Activated CD4-positive, alpha-beta T cell treated with anti-CD3 and anti-CD28 coated beads, Interleukin-2, amount 10 ng/mL, durations not matched to agents 24 days and 14 days (primary cell): ENCODE data around the gene AK3. TPM values are rescaled to one million over a fixed set of nuclear protein-coding genes. Genes with fewer than 3 reads are reported as not detected.
A peak's percentile ranks its signal among the peaks of the same experiment; 100 is the strongest.

Experiments
- DNase-seq: peaks from one replicate; pipeline ENCODE4 v3.0.0; 2022
- H3K27ac Mint-ChIP-seq: one replicate; pipeline ENCODE4 v1.8.0; 2022; ENCODE audit warnings: mild to moderate bottlenecking, mixed read lengths
- H3K27me3 Mint-ChIP-seq: one replicate; pipeline ENCODE4 v1.8.0; 2022; ENCODE audit warnings: mixed read lengths
- H3K36me3 Mint-ChIP-seq: one replicate; pipeline ENCODE4 v1.8.0; 2022; ENCODE audit warnings: low read depth, mild to moderate bottlenecking, mixed read lengths
- H3K4me1 Mint-ChIP-seq: one replicate; pipeline ENCODE4 v1.8.0; 2021; ENCODE audit warnings: mixed read lengths
- H3K4me3 Mint-ChIP-seq: one replicate; pipeline ENCODE4 v1.8.0; 2022; ENCODE audit warnings: mild to moderate bottlenecking, moderate library complexity, mixed read lengths
- H3K9me3 Mint-ChIP-seq: one replicate; pipeline ENCODE4 v1.8.0; 2021; ENCODE audit warnings: mixed read lengths
- intact Hi-C: fragments of 100-400 bp; cut with micrococcal nuclease; formaldehyde crosslinking; loops from one replicate; pipeline ENCODE4 v1.15.1; 2023
- total RNA-seq: library from RNA; stranded (reverse); gene quantifications from 2 replicates; pipeline ENCODE4 v1.2.3, GENCODE V29; 2022

Gene AK3
- total RNA-seq, 1 donor from 2014 or later: 27.3 TPM

- Mint-ChIP-seq H3K36me3 (peaks cover 51% of the 10 kb centered on the region), H3K4me1 (peaks cover 13% of the 10 kb centered on the region), H3K9me3 (peaks cover 6% of the 10 kb centered on the region), H3K27ac (no peak overlapping the region), H3K27me3 (peaks cover 3% of the 10 kb centered on the region), H3K4me3 (no peak overlapping the region)
- intact Hi-C loops: no loop called here
- DNase-seq: no peak
These were observed 31.6 kb downstream of the AK3 start for GRCh38 chr9:4709380-4709779.

DNA sequence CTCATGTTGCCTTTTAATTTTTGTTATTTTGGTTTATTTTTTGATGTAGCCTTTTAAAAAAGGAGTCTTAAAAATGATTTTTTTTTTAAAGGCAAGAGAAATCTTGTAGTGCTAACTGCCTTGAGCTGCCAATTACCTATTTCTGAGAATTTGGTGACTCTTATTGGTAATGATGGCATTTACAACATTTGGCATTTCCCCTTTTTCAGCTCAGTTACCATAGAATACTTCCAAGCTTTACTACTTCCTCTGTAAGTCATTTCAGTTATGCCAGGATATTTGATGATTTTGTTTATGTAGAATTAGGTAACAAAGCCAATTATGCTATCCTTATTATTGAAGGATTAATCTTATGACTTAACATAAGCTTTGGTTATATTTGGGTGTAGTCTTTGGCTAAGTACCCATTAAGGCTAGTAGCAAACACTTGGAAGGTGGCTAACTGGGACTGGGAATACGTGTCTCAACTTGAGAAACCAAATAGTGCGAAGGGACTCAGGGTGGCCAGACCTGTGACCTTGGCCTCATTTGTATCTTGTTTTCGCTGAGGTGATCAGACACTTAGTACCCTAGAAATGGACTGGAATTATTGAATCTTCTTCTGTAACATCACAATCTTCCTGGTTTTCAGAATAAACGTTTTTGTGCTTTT, 33.9 kb downstream of the AK3 start:
- intact Hi-C loops: no loop called here
- Mint-ChIP-seq H3K4me1 (peaks cover 6% of the 10 kb centered on the region), H3K9me3 (no peaks in the 10 kb centered on the region), H3K27ac (no peak overlapping the region), H3K36me3 (peaks cover 53% of the 10 kb centered on the region), H3K4me3 (no peak overlapping the region), H3K27me3 (no peaks in the 10 kb centered on the region)
- peak; percentile 45 for DNase-seq

- DNase-seq: no peak
- H3K36me3 Mint-ChIP-seq: peaks cover 60% of the 10 kb centered on the region
- H3K27ac Mint-ChIP-seq: no peak overlapping the region
- H3K9me3 Mint-ChIP-seq: no peaks in the 10 kb centered on the region
- peaks cover 5% of the 10 kb centered on the region for H3K4me1 Mint-ChIP-seq
- H3K4me3 Mint-ChIP-seq: no peak overlapping the region
- intact Hi-C loops: no loop called here
- H3K27me3 Mint-ChIP-seq: no peaks in the 10 kb centered on the region
These were observed 35.0 kb downstream of the AK3 start for GRCh38 chr9:4706021-4706420.

DNA sequence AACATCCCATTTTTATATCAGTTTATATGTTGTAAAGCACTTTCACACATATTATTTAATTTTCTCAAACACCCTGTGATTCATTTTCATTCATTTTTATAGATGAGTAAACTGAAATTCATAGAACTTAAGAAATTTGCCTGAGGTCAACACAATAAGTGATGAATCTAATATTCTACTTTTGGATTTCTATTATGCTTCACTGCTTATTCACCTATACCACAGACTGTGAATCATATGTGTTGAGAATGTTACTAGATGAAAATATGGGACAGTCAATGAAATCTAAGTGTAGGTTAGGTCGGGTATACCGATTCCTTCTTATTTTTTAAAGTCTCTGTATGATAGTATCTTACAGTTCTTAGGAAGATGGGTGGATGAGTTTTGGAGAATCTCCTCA, 36.9 kb downstream of the AK3 start:
- intact Hi-C loops: no loop called here
- H3K36me3 Mint-ChIP-seq: peaks cover 55% of the 10 kb centered on the region
- H3K27ac Mint-ChIP-seq: no peak overlapping the region
- no peaks in the 10 kb centered on the region for H3K27me3 Mint-ChIP-seq
- no peak overlapping the region for H3K4me3 Mint-ChIP-seq
- DNase-seq: no peak
- H3K9me3 Mint-ChIP-seq: no peaks in the 10 kb centered on the region
- H3K4me1 Mint-ChIP-seq: peaks cover 5% of the 10 kb centered on the region

GRCh38 chr9:4701526-4701925, 39.5 kb downstream of the AK3 start:
- Mint-ChIP-seq H3K9me3 (no peaks in the 10 kb centered on the region), H3K36me3 (peaks cover 52% of the 10 kb centered on the region), H3K27me3 (no peaks in the 10 kb centered on the region), H3K4me3 (no peak overlapping the region), H3K4me1 (peaks cover 5% of the 10 kb centered on the region), H3K27ac (no peak overlapping the region)
- DNase-seq: no peak
- intact Hi-C loops: no loop called here

- no peak for DNase-seq
- Mint-ChIP-seq H3K4me1 (peaks cover 7% of the 10 kb centered on the region), H3K4me3 (no peak overlapping the region), H3K9me3 (no peaks in the 10 kb centered on the region), H3K27ac (no peak overlapping the region), H3K27me3 (no peaks in the 10 kb centered on the region), H3K36me3 (peaks cover 52% of the 10 kb centered on the region)
- intact Hi-C loops: no loop called here
These were observed 40.1 kb downstream of the AK3 start for GRCh38 chr9:4700932-4701331.

DNA sequence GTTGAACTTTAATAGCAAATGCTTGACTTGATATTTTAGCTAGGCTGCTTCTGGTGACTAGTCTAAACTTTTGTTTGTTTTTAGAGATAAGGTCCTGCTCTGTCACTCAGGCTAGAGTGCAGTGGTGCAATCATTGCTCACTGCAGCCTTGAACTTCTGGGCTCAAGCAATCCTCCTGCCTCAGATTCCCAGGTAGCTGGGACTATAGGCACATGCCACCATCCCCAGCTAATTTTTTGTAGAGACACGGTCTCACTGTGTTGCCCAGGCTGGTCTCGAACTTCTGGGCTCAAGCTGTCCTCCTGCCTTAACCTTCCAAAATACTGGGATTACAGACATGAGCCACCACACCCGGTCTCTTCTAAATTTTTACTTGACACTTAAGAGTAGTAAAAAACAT, 40.9 kb downstream of the AK3 start:
- Mint-ChIP-seq H3K4me3 (no peak overlapping the region), H3K27me3 (no peaks in the 10 kb centered on the region)

GRCh38 chr9:4691795-4692194, 49.2 kb downstream of the AK3 start:
- intact Hi-C loops: no loop called here
- Mint-ChIP-seq H3K27me3 (no peaks in the 10 kb centered on the region), H3K4me3 (no peak overlapping the region), H3K36me3 (peaks cover 41% of the 10 kb centered on the region), H3K9me3 (no peaks in the 10 kb centered on the region), H3K4me1 (peaks cover 20% of the 10 kb centered on the region), H3K27ac (no peak overlapping the region)
- no peak for DNase-seq

More for the DNA sequence above, 40.9 kb downstream of the AK3 start:
- Mint-ChIP-seq H3K9me3 (no peaks in the 10 kb centered on the region), H3K27ac (no peak overlapping the region), H3K4me1 (peaks cover 7% of the 10 kb centered on the region), H3K36me3 (peaks cover 50% of the 10 kb centered on the region)
- no peak for DNase-seq
- intact Hi-C loops: no loop called here

GRCh38 chr9:4690144-4690543, 50.9 kb downstream of the AK3 start:
- peak; percentile 50 for DNase-seq
- Mint-ChIP-seq H3K4me3 (no peak overlapping the region), H3K9me3 (no peaks in the 10 kb centered on the region), H3K27ac (peak overlapping the region; percentile 70), H3K4me1 (peaks cover 20% of the 10 kb centered on the region), H3K27me3 (no peaks in the 10 kb centered on the region), H3K36me3 (peaks cover 47% of the 10 kb centered on the region)
- intact Hi-C loops: no loop called here

GRCh38 chr9:4689687-4690104, 51.3 kb downstream of the AK3 start:
- Mint-ChIP-seq H3K36me3 (peaks cover 48% of the 10 kb centered on the region), H3K27me3 (no peaks in the 10 kb centered on the region), H3K4me1 (peaks cover 20% of the 10 kb centered on the region), H3K9me3 (no peaks in the 10 kb centered on the region), H3K27ac (peak overlapping the region; percentile 70), H3K4me3 (peak overlapping the region; percentile 9)
- DNase-seq: peak; percentile 56
- intact Hi-C loops: loop anchor here (1.0 to 2.0 kb wide), 2 partner anchors 10 to 51 kb away; partner anchors contain the start of genes AK3 and CDC37L1

- no peak for DNase-seq
- Mint-ChIP-seq H3K4me3 (no peak overlapping the region), H3K36me3 (peaks cover 46% of the 10 kb centered on the region), H3K9me3 (no peaks in the 10 kb centered on the region), H3K27ac (no peak overlapping the region), H3K4me1 (peaks cover 22% of the 10 kb centered on the region), H3K27me3 (no peaks in the 10 kb centered on the region)
- intact Hi-C loops: loop anchor here (1.0 to 2.0 kb wide), 2 partner anchors 10 to 52 kb away; partner anchors contain the start of genes AK3 and CDC37L1
These were observed 52.0 kb downstream of the AK3 start for GRCh38 chr9:4689021-4689420.

- H3K4me1 Mint-ChIP-seq: peaks cover 27% of the 10 kb centered on the region
- intact Hi-C loops: no loop called here
- H3K4me3 Mint-ChIP-seq: no peak overlapping the region
- peaks cover 46% of the 10 kb centered on the region for H3K36me3 Mint-ChIP-seq
- no peaks in the 10 kb centered on the region for H3K9me3 Mint-ChIP-seq
- H3K27ac Mint-ChIP-seq: no peak overlapping the region
- DNase-seq: no peak
- H3K27me3 Mint-ChIP-seq: no peaks in the 10 kb centered on the region
These were observed 54.4 kb downstream of the AK3 start for GRCh38 chr9:4686584-4686983.

- Mint-ChIP-seq H3K27ac (no peak overlapping the region), H3K9me3 (no peaks in the 10 kb centered on the region), H3K4me1 (peaks cover 25% of the 10 kb centered on the region), H3K27me3 (no peaks in the 10 kb centered on the region), H3K36me3 (peaks cover 43% of the 10 kb centered on the region), H3K4me3 (no peak overlapping the region)
- intact Hi-C loops: no loop called here
- no peak for DNase-seq
These were observed 54.9 kb downstream of the AK3 start for GRCh38 chr9:4686112-4686511.

- H3K9me3 Mint-ChIP-seq: no peaks in the 10 kb centered on the region
- H3K4me1 Mint-ChIP-seq: peaks cover 17% of the 10 kb centered on the region
- H3K36me3 Mint-ChIP-seq: peaks cover 32% of the 10 kb centered on the region
- intact Hi-C loops: no loop called here
- H3K4me3 Mint-ChIP-seq: no peak overlapping the region
- peak; percentile 51 for DNase-seq
- H3K27ac Mint-ChIP-seq: no peak overlapping the region
- H3K27me3 Mint-ChIP-seq: no peaks in the 10 kb centered on the region
These were observed 56.2 kb downstream of the AK3 start for GRCh38 chr9:4684820-4685219.

- peak; percentile 55 for DNase-seq
- no peaks in the 10 kb centered on the region for H3K27me3 Mint-ChIP-seq
- peaks cover 7% of the 10 kb centered on the region for H3K4me1 Mint-ChIP-seq
- intact Hi-C loops: no loop called here
- H3K36me3 Mint-ChIP-seq: peaks cover 17% of the 10 kb centered on the region
- no peak overlapping the region for H3K4me3 Mint-ChIP-seq
- H3K9me3 Mint-ChIP-seq: no peaks in the 10 kb centered on the region
- H3K27ac Mint-ChIP-seq: no peak overlapping the region
These were observed 60.3 kb downstream of the AK3 start for GRCh38 chr9:4680750-4681149.
